ENCODE measurements around the gene TBK1. TPM values are rescaled to one million over a fixed set of nuclear protein-coding genes. Genes with fewer than 3 reads are reported as not detected.

The TBK1 gene
- total and polyA plus RNA-seq, 12 donors = 16.0 to 48.3 (median 25.5) TPM

DNA sequence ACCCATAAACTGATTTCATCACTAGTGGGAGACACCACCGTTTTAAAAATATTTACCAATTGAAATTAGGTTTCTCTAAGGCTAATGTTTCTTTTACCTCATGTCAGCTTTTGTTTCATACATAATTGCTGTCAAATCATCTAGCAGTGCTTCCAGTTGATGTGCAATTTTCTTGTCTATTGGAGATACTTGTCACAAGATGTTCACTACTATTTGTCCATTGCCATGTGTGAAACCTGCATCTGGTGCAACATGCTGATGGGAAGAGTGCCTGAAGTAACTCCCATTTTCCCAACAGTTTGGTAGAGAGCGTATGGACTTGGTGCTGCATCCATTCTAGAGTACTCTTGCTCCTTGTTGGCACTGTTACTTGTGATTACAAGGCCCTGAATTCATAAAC, 38.0 kb upstream of the TBK1 start:
- H3K9me3 ChIP-seq (replicated peaks in 1 of 3) = no peaks in the 10 kb centered on the region
- intact Hi-C loops (cut with DNase I) = no loop called here
- no peak overlapping the region for H3K4me3 ChIP-seq
- no peak for DNase-seq
- WGBS, 4 donors = 82 to 92% (median 90%) methylated on average over 2 of the region's 2 CpGs
- no peaks in the 10 kb centered on the region for H3K4me1 ChIP-seq (replicated peaks in 1 of 2)
- H3K36me3 ChIP-seq (replicated peaks in 1 of 2) = peaks cover 0 to 71% of the 10 kb centered on the region in 2 donors
- no peaks in the 10 kb centered on the region for H3K27me3 ChIP-seq
- TF ChIP-seq, protein P1, sequence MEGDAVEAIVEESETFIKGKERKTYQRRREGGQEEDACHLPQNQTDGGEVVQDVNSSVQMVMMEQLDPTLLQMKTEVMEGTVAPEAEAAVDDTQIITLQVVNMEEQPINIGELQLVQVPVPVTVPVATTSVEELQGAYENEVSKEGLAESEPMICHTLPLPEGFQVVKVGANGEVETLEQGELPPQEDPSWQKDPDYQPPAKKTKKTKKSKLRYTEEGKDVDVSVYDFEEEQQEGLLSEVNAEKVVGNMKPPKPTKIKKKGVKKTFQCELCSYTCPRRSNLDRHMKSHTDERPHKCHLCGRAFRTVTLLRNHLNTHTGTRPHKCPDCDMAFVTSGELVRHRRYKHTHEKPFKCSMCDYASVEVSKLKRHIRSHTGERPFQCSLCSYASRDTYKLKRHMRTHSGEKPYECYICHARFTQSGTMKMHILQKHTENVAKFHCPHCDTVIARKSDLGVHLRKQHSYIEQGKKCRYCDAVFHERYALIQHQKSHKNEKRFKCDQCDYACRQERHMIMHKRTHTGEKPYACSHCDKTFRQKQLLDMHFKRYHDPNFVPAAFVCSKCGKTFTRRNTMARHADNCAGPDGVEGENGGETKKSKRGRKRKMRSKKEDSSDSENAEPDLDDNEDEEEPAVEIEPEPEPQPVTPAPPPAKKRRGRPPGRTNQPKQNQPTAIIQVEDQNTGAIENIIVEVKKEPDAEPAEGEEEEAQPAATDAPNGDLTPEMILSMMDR (IDR thresholded peaks at IDR 0.05) = no peak
- TF ChIP-seq POLR2A (IDR thresholded peaks at IDR 0.05) = no peak
- H3K27ac ChIP-seq = no peak overlapping the region

DNA sequence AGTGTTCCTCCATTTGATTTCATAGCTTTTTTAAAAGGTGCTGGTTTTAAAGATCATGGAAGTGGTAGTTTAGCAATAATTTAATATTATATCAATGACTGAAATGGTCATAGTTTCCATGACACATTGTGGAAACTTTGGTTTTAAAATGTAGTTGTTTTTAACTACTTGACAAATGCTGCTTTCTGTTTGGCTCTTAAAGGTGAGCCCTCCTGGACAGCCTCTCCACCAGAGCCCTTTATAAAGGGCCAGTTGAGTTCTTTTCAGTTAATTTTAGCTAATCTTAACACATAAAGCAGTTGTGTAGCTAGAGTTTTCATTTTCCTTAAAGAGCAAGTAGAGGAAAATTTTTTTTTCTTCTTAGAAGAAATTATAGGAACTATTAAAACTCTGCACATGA, 33.7 kb upstream of the TBK1 start:
- DNase-seq = no peak
- no peak for TF ChIP-seq POLR2A (IDR thresholded peaks at IDR 0.05)
- TF ChIP-seq, protein P1 (IDR thresholded peaks at IDR 0.05) = no peak
- no peaks in the 10 kb centered on the region for H3K4me1 ChIP-seq (replicated peaks in 1 of 2)
- intact Hi-C loops (cut with DNase I) = no loop called here
- H3K4me3 ChIP-seq = no peak overlapping the region
- H3K27me3 ChIP-seq = no peaks in the 10 kb centered on the region
- H3K36me3 ChIP-seq (replicated peaks in 1 of 2) = peaks cover 0 to 82% of the 10 kb centered on the region in 2 donors
- no peak overlapping the region for H3K27ac ChIP-seq
- H3K9me3 ChIP-seq (replicated peaks in 1 of 3) = no peaks in the 10 kb centered on the region

DNA sequence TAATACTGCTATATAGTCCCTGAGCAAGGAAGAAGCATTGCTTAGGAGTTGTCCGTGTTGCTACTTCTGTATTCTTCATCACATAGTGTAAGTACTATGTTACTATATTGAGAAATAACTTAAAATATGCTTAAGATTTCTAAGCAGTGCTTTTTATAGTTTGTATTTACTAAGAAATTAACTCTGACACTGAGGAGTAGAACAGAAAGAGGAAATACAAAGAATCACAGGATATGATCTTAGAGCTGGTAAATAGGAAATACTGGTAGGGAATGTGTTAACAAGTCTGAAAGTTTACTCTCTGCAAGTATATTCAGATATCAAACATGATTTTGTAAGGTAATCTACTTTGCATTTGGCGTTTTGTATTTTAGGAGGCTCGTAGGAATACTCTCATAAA, 32.2 kb upstream of the TBK1 start:
- DNase-seq = no peak
- TF ChIP-seq, protein P1 (IDR thresholded peaks at IDR 0.05) = no peak
- no peak for TF ChIP-seq POLR2A (IDR thresholded peaks at IDR 0.05)
- Histone ChIP-seq H3K27ac (no peak overlapping the region), H3K4me3 (no peak overlapping the region), H3K9me3 (replicated peaks in 1 of 3) (no peaks in the 10 kb centered on the region), H3K4me1 (replicated peaks in 1 of 2) (no peaks in the 10 kb centered on the region), H3K36me3 (replicated peaks in 1 of 2) (peaks cover 0 to 97% of the 10 kb centered on the region in 2 donors), H3K27me3 (no peaks in the 10 kb centered on the region)
- WGBS, 4 donors = 77 to 93% (median 86%) methylated on average over 3 of the region's 3 CpGs
- intact Hi-C loops (cut with DNase I) = loop anchor here in 1 of 2 donors (10.0 kb wide), 1 partner anchor 55 kb away; no protein-coding TSS in a partner anchor

DNA sequence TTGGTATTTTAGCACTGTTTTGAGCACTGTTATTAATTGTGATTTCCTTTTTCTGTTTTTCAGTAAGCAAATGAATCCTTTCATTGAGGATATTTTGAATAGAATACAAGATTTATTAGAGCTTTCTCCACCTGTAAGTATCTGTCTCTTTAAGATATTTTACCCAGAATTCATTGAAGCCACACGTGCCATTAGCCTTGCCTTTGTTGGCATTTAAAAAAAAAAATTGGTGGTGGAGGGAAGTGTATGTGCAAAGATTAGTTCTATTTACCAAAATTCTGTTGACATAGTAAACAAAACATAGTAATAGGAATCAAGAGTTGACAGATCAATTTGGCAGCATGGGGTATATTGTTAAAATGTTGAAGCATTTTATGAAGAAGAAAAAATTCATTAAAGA, 23.9 kb upstream of the TBK1 start:
- TF ChIP-seq POLR2A (IDR thresholded peaks at IDR 0.05) = no peak
- TF ChIP-seq, protein P1 (IDR thresholded peaks at IDR 0.05) = no peak
- Histone ChIP-seq H3K4me1 (replicated peaks in 1 of 2) (no peaks in the 10 kb centered on the region), H3K36me3 (replicated peaks in 1 of 2) (peaks cover 0 to 98% of the 10 kb centered on the region in 2 donors), H3K27ac (no peak overlapping the region), H3K9me3 (replicated peaks in 1 of 3) (no peaks in the 10 kb centered on the region), H3K27me3 (no peaks in the 10 kb centered on the region), H3K4me3 (no peak overlapping the region)
- intact Hi-C loops (cut with DNase I) = loop anchor here in 1 of 2 donors (10.0 kb wide), 1 partner anchor 47 kb away; no protein-coding TSS in a partner anchor
- no peak for DNase-seq
- WGBS, 4 donors = 30 to 41% (median 36%) methylated on average over 1 of the region's 1 CpG
